GM10847 (cell line): Measurements from ENCODE around the gene HMGCS1.

Experiments
- POLR2A ChIP-seq: IDR thresholded peaks from 2 replicates; pipeline ENCODE4 v1.6.1; 2011; ENCODE audit not compliant: insufficient read length; ENCODE audit errors: extremely low read depth

The HMGCS1 gene

DNA sequence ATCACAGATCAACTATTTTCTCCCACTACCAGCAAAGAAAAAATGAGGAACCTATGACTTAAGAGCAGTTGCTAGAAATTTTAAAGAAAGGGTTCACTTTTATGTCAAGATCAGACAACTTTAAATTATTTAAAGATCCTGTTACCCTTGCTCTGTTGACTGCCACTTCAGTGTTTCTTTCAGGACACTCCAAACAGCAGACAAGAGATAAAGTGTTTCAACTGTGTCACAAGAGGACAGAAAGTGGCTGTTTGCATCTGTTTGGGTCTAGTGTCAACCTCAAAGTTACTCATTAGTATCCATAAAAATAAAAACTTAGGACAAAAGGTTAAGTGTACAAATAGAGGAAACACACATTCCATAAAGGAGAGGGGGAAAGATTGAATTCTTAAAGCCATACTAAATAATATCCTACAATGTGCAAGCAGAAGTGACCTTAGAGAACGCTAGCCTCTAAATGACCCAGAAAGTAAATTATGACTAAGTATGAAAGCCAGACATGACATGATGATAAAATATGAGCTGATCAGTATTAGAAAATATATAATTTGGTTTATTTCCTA lies 24.9 kb downstream of the HMGCS1 start:
- TF ChIP-seq POLR2A = no peak

DNA sequence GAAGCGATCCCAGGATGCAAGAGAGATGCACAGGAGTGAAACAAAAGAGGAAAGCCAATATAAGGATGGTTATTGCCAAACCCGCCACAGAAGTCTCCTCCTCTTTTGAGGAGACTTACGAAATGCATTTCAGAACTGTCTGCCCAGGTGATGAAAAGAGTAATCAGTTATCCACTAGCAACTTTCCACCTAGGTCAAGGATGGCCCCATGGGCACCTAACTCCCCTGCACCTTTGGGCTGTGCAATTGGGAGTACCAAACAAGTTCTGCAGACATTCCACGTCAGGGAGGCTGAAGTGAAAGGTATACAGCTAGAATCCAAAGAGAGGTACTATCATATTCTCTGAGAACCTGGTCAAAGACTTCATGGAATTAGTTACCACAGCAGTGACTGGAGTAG lies 25.7 kb downstream of the HMGCS1 start:
- no peak for TF ChIP-seq POLR2A

DNA sequence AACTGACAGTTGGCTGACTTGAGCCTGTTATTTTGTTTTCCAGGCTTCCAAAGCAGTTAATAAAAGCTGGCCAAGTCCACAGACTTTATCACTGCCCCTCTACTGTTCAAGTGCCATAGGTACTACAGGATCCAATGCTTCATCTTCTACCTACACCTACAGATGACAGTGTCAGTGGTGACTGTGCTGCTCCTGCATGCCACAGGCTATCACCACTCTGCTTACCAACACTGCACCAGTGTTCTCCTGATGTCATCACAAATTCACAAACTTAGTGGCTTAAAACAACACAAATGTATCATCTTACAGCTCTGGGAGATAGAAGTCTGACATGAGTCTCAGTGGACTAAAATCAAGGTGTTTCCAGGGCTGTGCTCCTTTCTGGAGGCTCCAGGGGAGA lies 26.6 kb downstream of the HMGCS1 start:
- TF ChIP-seq POLR2A = no peak

DNA sequence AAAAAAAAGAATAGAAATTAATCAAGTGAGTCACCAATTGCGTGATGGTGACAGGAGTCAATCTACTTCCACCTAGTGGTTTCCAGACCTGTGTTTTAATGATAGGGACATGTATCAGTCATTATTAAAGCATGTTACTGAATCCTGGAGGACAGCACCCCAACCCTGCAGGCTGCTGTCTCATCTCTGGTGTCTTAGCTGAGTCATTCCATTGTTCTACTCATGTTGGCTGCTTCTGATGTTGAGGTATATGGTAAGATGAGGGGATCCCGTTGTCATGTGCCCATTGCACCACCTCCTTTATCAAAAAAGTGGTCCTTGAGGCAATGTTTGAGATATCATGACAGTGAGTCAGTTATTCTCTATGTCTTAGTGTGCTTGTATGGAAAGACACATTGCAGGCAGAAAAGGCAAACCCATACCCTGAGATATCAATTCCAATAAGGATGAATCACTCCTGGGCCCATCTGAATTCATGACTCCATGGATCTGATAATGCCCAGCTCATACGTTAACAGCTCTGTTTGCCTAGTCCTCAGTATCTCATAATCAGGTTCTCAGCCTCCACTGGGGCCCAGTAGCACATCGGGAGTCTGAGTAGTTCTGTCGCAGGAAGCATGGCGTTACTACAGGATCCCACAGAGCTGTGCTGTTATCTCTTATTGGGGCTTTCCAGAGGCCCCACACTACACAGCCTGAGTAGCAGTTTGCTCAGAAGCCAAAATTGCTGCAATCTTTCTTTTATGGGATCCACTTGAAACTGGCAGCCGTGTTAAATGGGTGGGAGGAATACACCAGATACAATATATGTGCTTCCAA lies 31.2 kb downstream of the HMGCS1 start:
- no peak for TF ChIP-seq POLR2A

DNA sequence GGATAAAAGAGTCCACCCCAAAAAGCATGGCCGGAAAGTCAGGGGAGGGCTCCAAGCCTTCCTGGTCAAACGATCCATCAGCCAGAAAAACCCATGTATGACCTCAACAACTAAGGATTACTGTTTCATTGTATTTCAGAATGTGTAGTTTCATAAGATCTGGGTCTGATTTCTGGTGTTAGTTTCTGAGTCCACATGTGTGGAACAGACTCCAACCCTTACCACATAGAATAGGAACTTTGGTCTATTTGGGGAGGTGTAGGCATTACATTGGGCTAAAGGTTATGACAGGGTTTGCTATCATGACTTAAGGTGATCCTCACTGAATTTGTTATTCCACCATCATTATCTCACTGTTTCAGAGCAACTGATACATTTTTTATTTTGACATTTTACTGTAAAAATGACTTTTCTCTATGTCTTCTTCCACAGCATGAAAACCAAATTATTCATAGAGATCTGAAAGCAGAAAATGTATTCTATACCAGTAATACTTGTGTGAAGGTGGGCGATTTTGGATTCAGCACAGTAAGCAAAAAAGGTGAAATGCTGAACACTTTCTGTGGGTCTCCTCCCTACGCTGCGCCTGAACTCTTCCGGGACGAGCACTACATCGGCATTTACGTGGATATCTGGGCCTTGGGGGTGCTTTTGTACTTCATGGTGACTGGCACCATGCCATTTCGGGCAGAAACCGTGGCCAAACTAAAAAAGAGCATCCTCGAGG lies 33.5 kb downstream of the HMGCS1 start:
- TF ChIP-seq POLR2A = no peak

DNA sequence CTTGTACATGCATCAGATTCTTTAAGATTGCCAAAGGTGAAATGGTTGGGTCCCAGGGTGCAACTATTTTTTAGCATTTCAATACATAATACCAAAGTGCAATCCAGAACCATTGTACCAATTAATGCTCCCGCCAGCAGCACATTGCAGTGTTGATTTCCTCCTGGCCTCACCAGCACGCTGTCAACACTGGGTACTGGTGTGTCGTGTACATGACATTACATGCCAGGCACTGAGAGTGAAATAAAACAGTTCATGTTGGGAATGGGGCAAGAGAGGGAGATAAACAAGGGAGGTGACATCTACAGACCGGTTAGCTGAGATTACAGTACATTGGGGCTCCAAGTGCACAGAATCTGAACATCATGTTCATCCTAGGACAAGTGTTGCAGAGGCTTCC lies 37.8 kb downstream of the HMGCS1 start:
- no peak for TF ChIP-seq POLR2A

DNA sequence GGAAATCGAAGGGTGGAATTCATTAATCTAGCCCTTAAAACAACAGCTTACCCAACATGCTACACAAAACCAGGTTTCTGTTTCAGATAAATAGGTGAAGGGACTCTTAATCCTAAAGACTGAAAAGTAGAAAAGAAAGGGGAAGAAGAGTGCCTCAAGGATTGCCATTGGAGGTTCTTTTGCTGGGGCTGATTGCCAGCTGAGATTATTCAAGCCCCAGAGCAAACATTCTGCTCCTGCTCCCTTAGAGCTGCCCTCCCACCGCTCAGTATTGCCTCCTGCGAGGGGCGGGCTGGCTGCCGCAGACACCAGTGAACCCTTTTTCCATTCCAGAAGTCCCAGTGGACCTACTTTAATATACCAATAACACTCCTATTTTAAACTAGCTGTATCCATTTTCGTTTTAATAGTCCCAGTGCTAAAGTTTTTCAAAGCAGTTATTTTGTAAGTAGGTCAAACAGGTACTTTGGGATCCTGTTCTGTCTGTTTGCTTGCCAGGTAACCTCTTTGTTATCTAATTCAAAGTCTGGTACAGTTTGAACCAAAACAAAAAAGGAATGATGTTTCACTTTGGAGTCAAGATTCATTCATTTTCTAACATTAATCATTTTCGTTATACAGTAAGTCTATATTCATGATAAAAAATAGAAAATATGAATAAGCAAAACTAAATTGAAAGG lies 38.6 kb downstream of the HMGCS1 start:
- no peak for TF ChIP-seq POLR2A

DNA sequence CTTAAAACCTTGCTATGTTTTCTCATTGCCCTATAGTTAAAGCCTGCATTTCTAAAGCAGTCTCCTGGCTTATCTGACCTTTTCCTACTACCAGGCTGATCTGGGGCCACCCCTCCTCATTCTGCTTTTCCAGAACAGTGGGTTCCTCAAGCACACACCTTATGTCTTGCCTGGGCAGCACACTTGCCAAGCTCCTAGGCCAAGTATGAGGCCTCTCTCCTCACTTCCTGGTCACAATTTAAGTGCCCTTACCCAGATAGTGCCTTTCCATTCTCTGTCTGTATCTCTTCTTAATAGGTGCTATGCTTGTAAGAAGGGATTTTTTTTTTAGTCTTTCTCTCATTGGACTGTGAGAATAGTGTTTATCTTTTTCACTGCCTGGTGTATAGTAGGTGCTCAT lies 39.7 kb downstream of the HMGCS1 start:
- TF ChIP-seq POLR2A = no peak

DNA sequence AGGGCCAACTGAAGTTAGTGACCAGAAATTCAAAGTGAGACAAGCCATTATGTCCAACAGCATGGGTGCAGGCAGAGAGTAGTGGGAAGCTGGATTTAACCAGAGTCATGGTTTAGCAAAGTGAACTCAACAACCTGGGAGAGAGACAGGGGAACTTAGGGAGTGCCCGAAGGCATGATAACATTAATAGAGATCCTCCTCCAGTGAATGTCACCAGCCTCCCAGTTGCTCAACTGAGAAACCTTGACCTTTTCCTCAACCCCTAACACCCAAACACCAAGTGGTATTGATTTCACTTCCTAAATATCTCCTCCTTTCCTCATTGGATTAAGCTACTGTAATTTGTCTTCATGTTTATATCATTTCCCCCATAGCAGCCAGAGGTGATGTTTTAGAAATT lies 42.6 kb downstream of the HMGCS1 start:
- no peak for TF ChIP-seq POLR2A

DNA sequence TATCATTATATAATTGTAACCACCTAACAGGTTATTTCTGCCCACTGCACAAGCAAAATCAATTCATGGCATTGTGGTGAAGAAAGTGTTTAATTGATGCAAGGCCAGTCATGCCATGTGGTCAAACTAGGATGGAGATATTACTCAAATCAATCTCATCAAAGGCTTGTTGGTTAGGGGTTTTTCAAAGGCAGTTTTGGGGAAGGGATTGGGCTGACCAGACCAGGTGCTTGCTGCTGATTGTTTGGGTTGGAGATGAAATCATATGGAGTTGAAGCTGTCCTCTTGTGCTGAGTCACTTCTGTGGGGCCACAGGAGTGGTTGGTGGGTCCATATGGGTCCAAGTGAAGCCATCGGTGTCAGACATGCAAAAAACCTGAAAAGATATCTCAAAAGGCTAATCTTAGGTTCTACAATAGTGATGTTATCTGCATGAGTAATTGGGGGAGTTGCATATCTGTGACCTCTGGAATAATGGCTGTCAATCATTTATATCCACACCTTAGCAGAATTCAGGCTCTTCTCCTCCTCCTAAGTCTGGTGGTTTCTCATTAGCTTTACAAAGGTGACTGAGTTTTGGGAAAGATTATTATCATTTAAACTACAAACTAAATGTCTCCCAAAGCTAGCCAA lies 44.9 kb downstream of the HMGCS1 start:
- TF ChIP-seq POLR2A = no peak

DNA sequence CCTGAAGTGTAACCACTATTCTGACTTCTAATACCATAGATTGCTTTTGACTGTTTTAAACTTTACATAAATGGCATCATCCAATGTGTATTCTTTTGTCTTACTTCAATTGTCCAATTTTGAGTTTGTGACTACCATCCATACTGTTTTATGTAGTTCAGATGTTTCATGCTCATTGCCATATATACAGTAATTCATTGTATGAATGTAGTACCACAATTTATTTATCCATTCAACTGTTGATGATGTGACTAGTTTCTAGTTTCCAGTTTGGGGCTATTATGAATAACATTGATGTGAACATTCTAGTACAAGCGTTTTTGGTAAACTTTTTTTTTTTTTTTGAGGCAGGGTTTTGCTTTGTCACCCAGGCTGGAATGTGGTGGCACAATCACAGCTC lies 55.1 kb downstream of the HMGCS1 start:
- no peak for TF ChIP-seq POLR2A

DNA sequence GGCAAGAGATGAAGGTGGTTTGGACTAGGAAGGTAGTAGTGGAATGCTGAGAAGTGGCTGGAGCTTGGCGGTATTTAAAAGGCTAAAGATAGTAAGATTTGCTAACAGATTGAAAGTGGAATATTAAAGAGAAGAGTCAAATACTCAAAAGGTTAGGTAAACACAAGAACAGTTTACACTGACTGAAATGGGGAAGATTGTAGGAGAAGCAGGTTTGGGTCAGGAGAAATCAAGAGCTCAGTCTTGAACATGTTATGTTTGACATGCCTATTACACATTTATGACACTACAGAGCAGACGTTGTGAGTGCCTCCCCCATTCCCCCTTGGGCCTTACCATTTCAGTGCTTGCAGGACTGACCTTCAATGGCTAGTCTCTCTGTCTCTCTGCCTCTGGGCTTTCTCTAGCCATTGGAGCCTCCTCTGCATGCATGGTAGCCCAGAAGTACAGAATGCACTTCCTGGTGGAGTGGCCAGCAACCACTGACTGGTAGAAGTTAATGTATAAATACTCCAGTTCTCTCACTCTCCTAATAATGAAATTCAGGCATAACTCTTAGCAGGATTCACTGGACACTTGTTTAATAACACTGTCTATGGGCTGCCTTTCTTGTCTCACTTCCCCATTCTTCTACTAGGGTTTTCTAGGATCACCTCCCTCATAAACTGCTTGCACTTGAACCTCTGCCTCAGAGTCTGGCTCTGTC lies 56.8 kb downstream of the HMGCS1 start:
- TF ChIP-seq POLR2A = no peak

DNA sequence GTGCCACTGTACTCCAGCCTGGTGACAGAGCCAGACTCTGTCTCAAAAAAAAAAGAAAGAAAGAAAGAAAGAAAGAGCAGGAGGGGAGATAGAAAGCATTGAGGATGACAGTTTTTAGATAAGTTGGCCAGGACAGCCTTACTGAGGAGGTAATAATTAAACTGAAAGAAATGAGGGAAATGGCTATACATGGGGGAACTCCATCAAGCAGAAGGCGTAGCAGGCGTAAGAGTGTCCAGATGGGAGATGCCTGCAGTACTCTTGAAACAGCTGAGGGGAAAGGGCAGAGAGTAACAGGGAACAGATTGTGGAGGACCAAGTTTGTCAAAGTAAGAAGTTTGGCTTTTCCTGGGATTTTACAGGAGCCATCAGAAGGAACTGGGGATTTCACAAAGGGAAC lies 57.5 kb downstream of the HMGCS1 start:
- no peak for TF ChIP-seq POLR2A

DNA sequence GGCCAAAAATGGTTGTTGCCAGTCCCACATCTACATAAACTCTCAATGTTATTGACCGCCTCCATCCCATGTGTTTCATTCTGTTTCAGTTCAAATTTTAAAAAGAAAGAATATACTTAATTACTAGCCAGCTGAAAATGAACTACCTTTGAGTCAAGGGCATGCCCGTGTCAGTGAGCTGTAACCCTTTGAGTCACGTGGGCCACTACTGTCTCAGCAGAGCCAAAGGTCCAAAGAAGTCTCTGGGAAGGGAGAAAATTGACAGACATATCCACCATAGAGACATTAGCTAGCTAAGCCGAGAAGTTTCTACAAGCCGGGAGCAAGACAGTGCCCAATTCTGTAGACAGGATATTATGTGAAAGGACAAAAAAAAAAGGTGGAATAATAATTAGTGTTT lies 61.5 kb downstream of the HMGCS1 start:
- TF ChIP-seq POLR2A = no peak

DNA sequence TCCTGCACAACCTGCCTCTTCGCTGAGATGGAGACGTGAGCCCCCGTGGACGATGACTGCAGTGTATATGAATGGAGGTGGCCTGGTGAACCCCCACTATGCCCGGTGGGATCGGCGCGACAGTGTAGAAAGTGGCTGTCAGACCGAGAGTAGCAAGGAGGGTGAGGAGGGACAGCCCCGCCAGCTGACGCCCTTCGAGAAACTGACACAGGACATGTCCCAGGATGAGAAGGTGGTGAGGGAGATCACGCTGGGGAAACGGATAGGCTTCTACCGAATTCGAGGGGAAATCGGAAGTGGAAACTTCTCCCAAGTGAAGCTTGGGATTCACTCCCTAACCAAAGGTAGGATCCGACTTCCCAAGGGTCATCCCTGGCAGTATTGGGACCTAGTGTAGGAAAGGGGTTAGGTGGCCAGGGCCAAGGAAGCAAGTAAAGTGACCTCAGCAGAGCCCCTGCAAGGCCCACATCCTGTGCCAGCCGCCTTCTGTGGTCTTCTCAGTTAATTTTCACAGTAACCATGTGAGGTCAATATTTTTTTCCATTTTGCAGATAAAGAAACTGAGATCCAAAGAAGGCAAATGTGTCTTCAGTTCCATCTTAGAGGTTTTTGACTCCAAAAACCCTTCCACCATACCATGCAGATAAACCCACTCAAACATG lies 67.4 kb downstream of the HMGCS1 start:
- no peak for TF ChIP-seq POLR2A
